Epithelial cell of prostate (primary cell): ENCODE data around the gene PRDM16.
"Not testable (repeated sequence)": the region's sequence is repeated elsewhere in the genome, so short reads cannot be mapped to it uniquely, and the experiment has no call there.

Experiments
- DNase-seq: peaks from one replicate; pipeline ENCODE4 v3.0.0-alpha.2; 2011; ENCODE audit warnings: low read depth, low spot score
- H3K27ac ChIP-seq: fragments of 450-650 bp; 2 replicates; pipeline ENCODE4 v1.5.1; 2017; ENCODE audit warnings: mild to moderate bottlenecking

Gene PRDM16

GRCh38 chr1:3151456-3151855 lies 82.5 kb downstream of the PRDM16 start:
- DNase-seq: no peak
- no peak overlapping the region for H3K27ac ChIP-seq

GRCh38 chr1:3152143-3152542 lies 83.1 kb downstream of the PRDM16 start:
- H3K27ac ChIP-seq: no peak overlapping the region
- DNase-seq: no peak

GRCh38 chr1:3153197-3153596 lies 84.2 kb downstream of the PRDM16 start:
- H3K27ac ChIP-seq: no peak overlapping the region
- DNase-seq: no peak

GRCh38 chr1:3153902-3154795 lies 85.1 kb downstream of the PRDM16 start:
- DNase-seq: no peak
- H3K27ac ChIP-seq: no peak overlapping the region

- no peak for DNase-seq
- H3K27ac ChIP-seq: no peak overlapping the region
Measured at GRCh38 chr1:3155056-3155925, 86.3 kb downstream of the PRDM16 start.

GRCh38 chr1:3155926-3156220 lies 86.9 kb downstream of the PRDM16 start:
- no peak overlapping the region for H3K27ac ChIP-seq
- DNase-seq: no peak

GRCh38 chr1:3156936-3157335 lies 87.9 kb downstream of the PRDM16 start:
- DNase-seq: no peak

GRCh38 chr1:3158347-3158746 lies 89.3 kb downstream of the PRDM16 start:
- no peak overlapping the region for H3K27ac ChIP-seq
- DNase-seq: no peak

More at GRCh38 chr1:3156936-3157335, 87.9 kb downstream of the PRDM16 start:
- no peak overlapping the region for H3K27ac ChIP-seq

GRCh38 chr1:3159121-3159520 lies 90.1 kb downstream of the PRDM16 start:
- DNase-seq: no peak
- no peak overlapping the region for H3K27ac ChIP-seq

- DNase-seq: no peak
- no peak overlapping the region for H3K27ac ChIP-seq
Measured at GRCh38 chr1:3159996-3160395, 91.0 kb downstream of the PRDM16 start.

GRCh38 chr1:3160647-3161145 lies 91.7 kb downstream of the PRDM16 start:
- DNase-seq: no peak
- no peak overlapping the region for H3K27ac ChIP-seq

- no peak overlapping the region for H3K27ac ChIP-seq
Measured at GRCh38 chr1:3161176-3161840, 92.3 kb downstream of the PRDM16 start.

GRCh38 chr1:3162322-3162882 lies 93.4 kb downstream of the PRDM16 start:
- H3K27ac ChIP-seq: no peak overlapping the region
- DNase-seq: no peak

More at GRCh38 chr1:3161176-3161840, 92.3 kb downstream of the PRDM16 start:
- no peak for DNase-seq

GRCh38 chr1:3163356-3163755 lies 94.4 kb downstream of the PRDM16 start:
- no peak for DNase-seq
- H3K27ac ChIP-seq: no peak overlapping the region

GRCh38 chr1:3164671-3165070 lies 95.7 kb downstream of the PRDM16 start:
- H3K27ac ChIP-seq: no peak overlapping the region
- no peak for DNase-seq

GRCh38 chr1:3165189-3165588 lies 96.2 kb downstream of the PRDM16 start:
- H3K27ac ChIP-seq, DNase-seq: not testable (repeated sequence)

GRCh38 chr1:3166206-3166918 lies 97.4 kb downstream of the PRDM16 start:
- no peak overlapping the region for H3K27ac ChIP-seq

GRCh38 chr1:3167255-3167654 lies 98.3 kb downstream of the PRDM16 start:
- no peak overlapping the region for H3K27ac ChIP-seq
- DNase-seq: no peak

More at GRCh38 chr1:3166206-3166918, 97.4 kb downstream of the PRDM16 start:
- no peak for DNase-seq

- no peak for DNase-seq
- no peak overlapping the region for H3K27ac ChIP-seq
Measured at GRCh38 chr1:3168678-3169077, 99.7 kb downstream of the PRDM16 start.
